ENCODE data around the gene HCRTR1.

GRCh38 chr1:31665234-31665878, 47.9 kb downstream of the HCRTR1 start:
- TF ChIP-seq EZH2phosphoT487 (IDR thresholded peaks at IDR 0.05; ENCODE audit: insufficient read depth, low read depth) (no peak), EZH2 (IDR thresholded peaks at IDR 0.05; ENCODE audit: insufficient read depth, poor library complexity, severe bottlenecking) (no peak)

Measured in GM23248 (cell line).